Stimulated activated memory B cell treated with anti-CD40 and anti-IgM and Interleukin-4, amounts not matched to agents 10 μg/mL and 1 μg/mL and 100 μg/mL, for 72 hours (primary cell): ENCODE results near the gene MDM1.

ENCODE experiments used
- ATAC-seq: fragments of 150-1000 bp; cut with Tn5 transposase; 2 replicates; pipeline ENCODE4 v1.10.0; 2021
- H3K27ac Mint-ChIP-seq: one replicate; pipeline ENCODE4 v1.8.0; 2022; ENCODE audit warnings: mild to moderate bottlenecking, mixed read lengths
- H3K27me3 Mint-ChIP-seq: one replicate; pipeline ENCODE4 v1.8.0; 2022; ENCODE audit warnings: mixed read lengths
- H3K36me3 Mint-ChIP-seq: one replicate; pipeline ENCODE4 v1.8.0; 2022; ENCODE audit warnings: mixed read lengths
- H3K4me1 Mint-ChIP-seq: one replicate; pipeline ENCODE4 v1.8.0; 2022; ENCODE audit warnings: mixed read lengths
- H3K4me3 Mint-ChIP-seq: one replicate; pipeline ENCODE4 v1.8.0; 2022; ENCODE audit warnings: mild to moderate bottlenecking, moderate library complexity, mixed read lengths
- H3K9me3 Mint-ChIP-seq: one replicate; pipeline ENCODE4 v1.8.0; 2022; ENCODE audit warnings: mixed read lengths

Gene MDM1

DNA sequence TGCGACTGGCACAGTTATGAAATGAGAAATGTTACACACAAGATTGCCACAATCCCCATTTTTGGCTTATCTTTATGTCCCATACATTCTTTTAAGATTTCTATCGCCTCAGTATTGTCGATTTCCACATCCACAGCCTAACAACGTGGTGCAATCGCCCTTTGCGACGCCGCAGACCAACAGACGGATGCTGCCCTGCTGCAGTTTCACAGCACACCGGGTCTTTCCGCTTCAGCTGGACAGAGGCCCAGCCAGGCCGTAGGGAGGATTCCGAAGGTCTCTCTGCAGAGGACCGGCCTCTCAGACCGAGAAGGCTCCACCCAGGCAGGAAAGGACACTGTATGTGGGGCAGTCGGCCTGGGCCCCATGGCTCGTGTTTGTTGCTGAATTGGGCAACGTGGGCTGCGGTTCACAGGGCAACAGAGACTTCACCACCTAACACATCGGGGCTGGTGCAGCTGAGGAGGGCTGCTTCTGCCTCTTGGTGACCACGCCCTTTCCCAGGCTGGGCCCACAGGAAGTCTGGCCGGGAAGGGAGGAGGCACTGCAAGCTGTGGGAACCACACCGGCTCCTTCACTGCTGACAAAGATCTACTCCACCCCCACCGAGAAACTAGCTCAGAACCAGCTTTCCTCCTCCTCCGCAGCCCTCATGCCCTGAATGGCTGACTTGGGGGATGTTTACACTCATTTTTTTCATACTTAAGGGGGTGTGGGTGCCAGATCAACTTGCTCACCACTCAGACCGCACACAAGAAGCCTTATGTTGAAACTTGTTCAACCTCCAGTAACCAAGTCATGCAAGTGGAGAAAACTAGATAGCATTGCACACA lies 32.9 kb upstream of the MDM1 start:
- H3K36me3 Mint-ChIP-seq = no peaks in the 10 kb centered on the region
- ATAC-seq = peak; percentile 93
- no peaks in the 10 kb centered on the region for H3K27me3 Mint-ChIP-seq
- peak overlapping the region; percentile 94 for H3K27ac Mint-ChIP-seq
- peaks cover 45% of the 10 kb centered on the region for H3K4me1 Mint-ChIP-seq
- peak overlapping the region; percentile 79 for H3K4me3 Mint-ChIP-seq
- H3K9me3 Mint-ChIP-seq = no peaks in the 10 kb centered on the region

- Mint-ChIP-seq H3K4me1 (peaks cover 48% of the 10 kb centered on the region), H3K4me3 (no peak overlapping the region), H3K27ac (peak overlapping the region; percentile 94), H3K27me3 (no peaks in the 10 kb centered on the region), H3K9me3 (no peaks in the 10 kb centered on the region), H3K36me3 (no peaks in the 10 kb centered on the region)
- ATAC-seq = no peak
Measured at GRCh38 chr12:68364328-68364727, 32.2 kb upstream of the MDM1 start.

- no peak overlapping the region for H3K27ac Mint-ChIP-seq
- peaks cover 49% of the 10 kb centered on the region for H3K4me1 Mint-ChIP-seq
- no peaks in the 10 kb centered on the region for H3K27me3 Mint-ChIP-seq
- ATAC-seq = no peak
- no peaks in the 10 kb centered on the region for H3K9me3 Mint-ChIP-seq
- no peak overlapping the region for H3K4me3 Mint-ChIP-seq
- H3K36me3 Mint-ChIP-seq = no peaks in the 10 kb centered on the region
Measured at GRCh38 chr12:68361953-68362352, 29.8 kb upstream of the MDM1 start.

GRCh38 chr12:68359674-68360073 lies 27.5 kb upstream of the MDM1 start:
- H3K9me3 Mint-ChIP-seq = no peaks in the 10 kb centered on the region
- peak; percentile 21 for ATAC-seq
- no peak overlapping the region for H3K4me3 Mint-ChIP-seq
- no peaks in the 10 kb centered on the region for H3K27me3 Mint-ChIP-seq
- no peaks in the 10 kb centered on the region for H3K36me3 Mint-ChIP-seq
- peak overlapping the region; percentile 79 for H3K27ac Mint-ChIP-seq
- H3K4me1 Mint-ChIP-seq = peaks cover 29% of the 10 kb centered on the region

- ATAC-seq = peak; percentile 90
- Mint-ChIP-seq H3K4me3 (peak overlapping the region; percentile 10), H3K36me3 (no peaks in the 10 kb centered on the region), H3K27ac (peak overlapping the region; percentile 79), H3K27me3 (no peaks in the 10 kb centered on the region), H3K4me1 (peaks cover 24% of the 10 kb centered on the region), H3K9me3 (no peaks in the 10 kb centered on the region)
Measured at GRCh38 chr12:68358532-68359485, 26.6 kb upstream of the MDM1 start.

DNA sequence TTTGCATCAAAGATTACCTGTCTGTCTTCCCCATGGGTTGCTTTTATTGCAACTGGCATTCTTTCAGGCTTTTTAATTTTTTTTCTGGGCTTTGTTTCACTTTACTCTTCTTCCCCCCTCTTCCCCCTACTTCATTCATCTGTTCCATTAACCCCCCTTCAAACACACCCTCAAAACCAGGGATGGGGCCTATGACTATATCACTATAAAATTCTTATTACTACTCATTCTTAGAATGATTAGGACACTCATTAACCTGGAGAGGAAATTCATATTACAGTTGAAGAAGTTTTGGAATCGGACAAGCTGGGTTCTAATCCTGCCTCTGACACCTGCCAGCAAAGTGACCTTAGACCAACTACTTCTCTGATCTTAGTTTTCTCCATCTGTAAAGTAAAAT lies 24.8 kb upstream of the MDM1 start:
- Mint-ChIP-seq H3K27me3 (no peaks in the 10 kb centered on the region), H3K4me3 (no peak overlapping the region), H3K36me3 (no peaks in the 10 kb centered on the region), H3K9me3 (no peaks in the 10 kb centered on the region), H3K27ac (peak overlapping the region; percentile 66), H3K4me1 (peaks cover 18% of the 10 kb centered on the region)
- no peak for ATAC-seq

DNA sequence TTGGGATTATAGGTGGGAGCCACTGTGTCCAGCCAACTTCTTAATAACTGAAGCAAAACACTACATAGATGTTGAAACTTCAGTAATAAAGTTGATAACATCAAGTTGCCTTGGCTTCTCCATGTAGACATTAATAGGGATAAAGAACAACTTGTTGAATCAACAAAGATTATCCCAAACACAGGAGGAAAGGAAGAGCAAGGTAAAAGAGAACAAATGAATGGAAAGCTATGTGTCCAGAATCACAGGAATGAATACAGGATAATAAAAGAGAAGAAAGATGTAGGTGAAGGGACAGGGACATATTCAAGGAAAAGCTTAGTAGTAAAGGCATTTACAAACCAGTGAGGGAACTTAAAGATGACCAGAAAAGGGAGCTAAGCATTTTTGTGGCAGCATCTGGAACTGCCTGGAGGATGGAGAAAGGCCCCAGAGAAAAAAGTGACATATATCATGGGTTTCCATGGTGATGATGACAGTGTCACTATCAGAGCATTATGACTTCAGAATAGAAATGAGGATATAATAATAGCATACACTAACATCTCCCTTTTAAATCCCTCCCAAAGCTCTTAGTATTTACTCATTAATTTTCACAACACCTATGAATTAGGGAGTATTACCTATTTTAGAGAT lies 24.0 kb upstream of the MDM1 start:
- Mint-ChIP-seq H3K4me3 (no peak overlapping the region), H3K27ac (peak overlapping the region; percentile 66), H3K9me3 (no peaks in the 10 kb centered on the region), H3K36me3 (no peaks in the 10 kb centered on the region), H3K4me1 (peaks cover 18% of the 10 kb centered on the region), H3K27me3 (no peaks in the 10 kb centered on the region)
- ATAC-seq = no peak

- no peaks in the 10 kb centered on the region for H3K27me3 Mint-ChIP-seq
- no peak overlapping the region for H3K4me3 Mint-ChIP-seq
- H3K9me3 Mint-ChIP-seq = no peaks in the 10 kb centered on the region
- ATAC-seq = no peak
- H3K36me3 Mint-ChIP-seq = no peaks in the 10 kb centered on the region
- peaks cover 18% of the 10 kb centered on the region for H3K4me1 Mint-ChIP-seq
- H3K27ac Mint-ChIP-seq = peak overlapping the region; percentile 66
Measured at GRCh38 chr12:68354977-68355541, 22.9 kb upstream of the MDM1 start.

DNA sequence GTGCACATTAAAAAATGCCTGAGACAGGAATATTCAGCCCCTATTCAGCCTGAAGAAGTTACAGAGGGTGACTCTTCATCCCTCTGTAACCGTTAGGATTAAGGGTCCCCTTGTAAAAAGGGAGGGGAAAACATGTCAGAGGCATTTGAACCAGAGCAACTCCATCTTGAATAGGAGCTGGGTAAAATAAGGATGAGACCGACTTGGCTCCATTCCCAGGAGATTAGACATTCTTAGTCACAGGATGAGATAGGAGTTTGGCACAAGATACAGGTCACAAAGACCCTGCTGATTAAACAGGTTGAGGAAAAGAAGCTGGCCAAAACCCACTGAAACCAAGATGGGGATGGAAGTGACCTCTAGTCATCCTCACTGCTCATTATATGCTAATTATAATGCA lies 19.9 kb upstream of the MDM1 start:
- Mint-ChIP-seq H3K4me3 (no peak overlapping the region), H3K36me3 (no peaks in the 10 kb centered on the region), H3K4me1 (no peaks in the 10 kb centered on the region), H3K27ac (no peak overlapping the region), H3K27me3 (no peaks in the 10 kb centered on the region), H3K9me3 (no peaks in the 10 kb centered on the region)
- ATAC-seq = no peak

GRCh38 chr12:68350753-68351152 lies 18.6 kb upstream of the MDM1 start:
- Mint-ChIP-seq H3K27me3 (no peaks in the 10 kb centered on the region), H3K4me3 (no peak overlapping the region), H3K4me1 (peaks cover 3% of the 10 kb centered on the region), H3K36me3 (no peaks in the 10 kb centered on the region), H3K9me3 (no peaks in the 10 kb centered on the region), H3K27ac (no peak overlapping the region)
- ATAC-seq = no peak

- Mint-ChIP-seq H3K9me3 (no peaks in the 10 kb centered on the region), H3K27me3 (peaks cover under 1% of the 10 kb centered on the region), H3K4me3 (no peak overlapping the region), H3K36me3 (no peaks in the 10 kb centered on the region), H3K4me1 (peaks cover 7% of the 10 kb centered on the region), H3K27ac (no peak overlapping the region)
- ATAC-seq = no peak
Measured at GRCh38 chr12:68349921-68350606, 17.9 kb upstream of the MDM1 start.

GRCh38 chr12:68349220-68349621 lies 17.1 kb upstream of the MDM1 start:
- Mint-ChIP-seq H3K9me3 (no peaks in the 10 kb centered on the region), H3K4me1 (peaks cover 7% of the 10 kb centered on the region), H3K27me3 (peaks cover 9% of the 10 kb centered on the region), H3K36me3 (no peaks in the 10 kb centered on the region), H3K27ac (no peak overlapping the region), H3K4me3 (no peak overlapping the region)
- no peak for ATAC-seq

DNA sequence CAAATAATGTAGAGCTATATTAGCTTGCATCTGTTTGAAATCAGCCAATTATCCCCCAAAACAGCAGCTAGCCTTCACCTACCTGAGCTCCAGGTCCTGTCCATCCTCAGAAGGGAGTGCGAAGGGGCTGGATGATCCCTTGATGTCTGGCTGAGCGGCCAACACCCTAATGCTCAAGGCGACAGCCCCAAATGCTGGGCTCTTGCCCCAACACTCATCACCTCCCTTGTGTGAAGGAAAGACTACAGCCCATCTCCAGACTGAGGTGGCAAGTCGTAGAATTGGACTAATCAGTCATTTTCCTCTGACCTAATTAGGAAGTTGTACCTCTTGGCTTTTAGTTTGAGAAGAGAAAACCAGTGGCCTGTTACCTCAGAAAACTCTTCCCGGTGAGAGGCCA lies 16.3 kb upstream of the MDM1 start:
- Mint-ChIP-seq H3K4me1 (peaks cover 7% of the 10 kb centered on the region), H3K9me3 (no peaks in the 10 kb centered on the region), H3K27ac (no peak overlapping the region)

GRCh38 chr12:68345763-68346162 lies 13.6 kb upstream of the MDM1 start:
- H3K27ac Mint-ChIP-seq = no peak overlapping the region
- H3K9me3 Mint-ChIP-seq = no peaks in the 10 kb centered on the region
- H3K27me3 Mint-ChIP-seq = peaks cover 9% of the 10 kb centered on the region
- ATAC-seq = no peak
- no peak overlapping the region for H3K4me3 Mint-ChIP-seq
- peaks cover 7% of the 10 kb centered on the region for H3K4me1 Mint-ChIP-seq
- no peaks in the 10 kb centered on the region for H3K36me3 Mint-ChIP-seq

More for the DNA sequence above, 16.3 kb upstream of the MDM1 start:
- no peak for ATAC-seq
- H3K27me3 Mint-ChIP-seq = peaks cover 9% of the 10 kb centered on the region
- no peak overlapping the region for H3K4me3 Mint-ChIP-seq
- H3K36me3 Mint-ChIP-seq = no peaks in the 10 kb centered on the region
